ENCODE results near the gene KHDC4.

- TF ChIP-seq YY1 (IDR thresholded peaks at IDR 0.05; ENCODE audit: insufficient read depth, insufficient read length) = no peak
- no peak for TF ChIP-seq SUZ12 (IDR thresholded peaks at IDR 0.05; ENCODE audit: extremely low read depth, insufficient read depth, insufficient read length)
- TF ChIP-seq ZNF274 (IDR thresholded peaks at IDR 0.05; ENCODE audit: low read depth, low read length) = no peak
Observed at GRCh38 chr1:155909894-155910293, 24.3 kb downstream of the KHDC4 start.
